Urinary bladder (tissue), 4 donors: Measurements from ENCODE around the gene SF1. TPM values are rescaled to one million over a fixed set of nuclear protein-coding genes. Genes with fewer than 3 reads are reported as not detected.

Source experiments
- DNase-seq: peaks from one replicate; pipeline ENCODE4 v3.0.0-alpha.2; 2015; ENCODE audit errors: extremely low spot score
- H3K27ac ChIP-seq: one replicate; pipeline ENCODE4 v1.5.1; 2013; ENCODE audit warnings: low read depth, mild to moderate bottlenecking, moderate library complexity
- H3K36me3 ChIP-seq: one replicate; pipeline ENCODE4 v1.6.1; 2013; ENCODE audit warnings: mild to moderate bottlenecking, moderate library complexity; ENCODE audit not compliant: insufficient read depth
- H3K4me1 ChIP-seq: one replicate; pipeline ENCODE4 v1.6.1; 2013; ENCODE audit warnings: mild to moderate bottlenecking, moderate library complexity; ENCODE audit not compliant: insufficient read depth
- H3K4me3 ChIP-seq: one replicate; pipeline ENCODE4 v1.5.1; 2013; ENCODE audit warnings: low read depth, low read length
- WGBS: extraction: QIAGEN DNeasy Blood & Tissue Kit; methylation state at CpG from one replicate; pipeline ENCODE4 v1.1.7; 2013; 5-methylcytosine and 5-hydroxymethylcytosine counted together
- polyA plus RNA-seq: library from polyadenylated mRNA; stranded (reverse); fragments of 200-250 nt; gene quantifications from one replicate; pipeline ENCODE4 v1.2.3, GENCODE V29; 2013
- total RNA-seq: library from RNA; depleted of rRNA; stranded (reverse); fragments of >200 nt; gene quantifications from one replicate; pipeline ENCODE4 v1.2.3, GENCODE V29; 2014
- donor health status: healthy with polysubstance abuse.
- donor health status: healthy.

SF1 gene
- total and polyA plus RNA-seq, 2 donors: 111 to 115 TPM

DNA sequence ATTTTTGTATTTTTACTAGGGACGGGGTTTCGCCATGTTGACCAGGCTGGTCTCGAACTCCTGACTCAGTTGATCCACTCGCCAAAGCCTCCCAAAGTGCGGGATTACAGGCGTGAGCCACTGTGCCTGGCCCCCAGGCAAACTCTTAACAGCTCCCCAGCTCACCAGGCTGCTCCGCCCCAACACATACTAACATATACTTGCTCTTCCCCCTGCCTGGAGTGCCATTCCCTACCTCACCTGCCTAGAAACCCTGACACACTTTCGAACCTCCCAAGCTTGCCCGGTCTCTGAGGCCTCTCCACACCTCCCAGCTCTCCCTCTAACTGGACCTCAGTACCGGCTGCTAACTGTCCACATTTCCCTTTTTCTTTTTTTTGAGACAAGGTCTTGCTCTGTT is 16.2 kb upstream of the SF1 start:
- no peak for DNase-seq
- H3K36me3 ChIP-seq: no peaks in the 10 kb centered on the region
- H3K27ac ChIP-seq: no peak overlapping the region
- H3K4me1 ChIP-seq: no peaks in the 10 kb centered on the region
- 91% methylated on average over 10 of the region's 10 CpGs for WGBS
- H3K4me3 ChIP-seq: no peak overlapping the region

DNA sequence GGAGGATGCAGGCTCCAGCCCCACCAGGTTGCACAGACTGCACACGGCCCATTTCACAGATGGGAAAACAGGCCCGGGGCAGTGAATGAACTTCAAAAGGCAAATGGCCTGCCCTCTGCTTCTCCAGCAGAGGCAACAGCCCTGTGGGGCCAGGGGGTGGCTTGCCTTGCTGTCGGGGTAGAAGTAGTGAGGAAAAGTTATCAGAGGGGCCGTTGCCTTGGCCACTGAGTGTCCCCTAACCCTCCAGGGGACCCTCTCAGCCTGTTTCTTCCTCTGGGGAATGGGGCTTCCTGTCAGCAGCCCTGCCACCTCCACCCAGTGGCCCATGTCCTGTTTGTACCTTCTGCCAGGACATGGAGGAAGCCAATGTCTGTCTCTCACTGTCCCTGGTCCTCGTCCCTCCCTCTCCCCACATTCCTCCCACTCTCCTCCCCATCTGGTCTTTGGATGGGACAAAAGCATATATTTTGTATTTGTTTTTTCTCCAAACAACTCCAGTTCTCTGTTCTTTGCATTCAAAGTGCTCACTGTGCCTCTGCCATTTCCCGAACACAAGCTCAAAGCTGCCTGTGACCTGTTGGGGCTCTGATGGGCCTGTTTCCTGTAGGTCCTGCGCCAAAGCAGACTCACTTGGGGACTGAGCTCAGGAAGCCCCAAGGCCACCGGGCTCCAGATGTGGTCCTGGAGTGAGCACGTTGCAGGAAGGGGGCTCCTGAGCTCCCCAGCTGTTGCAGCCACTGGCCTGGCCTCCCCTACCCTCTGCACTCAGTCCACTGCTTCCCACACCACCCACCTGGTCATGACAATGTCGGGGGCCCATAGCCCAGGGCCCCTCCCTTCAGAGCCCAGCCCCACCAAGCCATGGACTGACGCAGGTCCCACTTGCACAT is 15.2 kb upstream of the SF1 start:
- Histone ChIP-seq H3K36me3 (no peaks in the 10 kb centered on the region), H3K4me3 (no peak overlapping the region), H3K4me1 (no peaks in the 10 kb centered on the region), H3K27ac (no peak overlapping the region)
- no peak for DNase-seq
- 77% methylated on average over 11 of the region's 11 CpGs for WGBS

DNA sequence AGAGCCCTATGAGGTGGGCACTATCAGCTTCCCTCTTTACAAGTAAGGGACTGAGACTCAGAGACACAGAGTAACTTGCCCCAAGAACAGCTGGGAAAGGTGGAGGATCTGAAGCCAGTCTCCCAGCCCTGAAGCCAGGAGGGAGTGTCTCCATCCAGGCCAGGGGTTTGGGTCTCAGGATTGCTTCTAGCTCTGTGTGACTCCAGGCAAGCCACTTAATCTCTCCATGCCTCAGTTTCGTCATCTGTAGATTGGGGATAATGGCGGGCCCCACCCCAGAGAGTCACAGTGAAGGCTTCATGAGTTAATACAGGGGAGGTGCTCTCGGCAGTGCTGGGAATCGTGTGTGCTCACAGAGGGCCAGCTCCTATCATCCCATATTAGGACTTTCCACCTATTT is 14.1 kb upstream of the SF1 start:
- Histone ChIP-seq H3K36me3 (no peaks in the 10 kb centered on the region), H3K27ac (no peak overlapping the region), H3K4me1 (no peaks in the 10 kb centered on the region), H3K4me3 (no peak overlapping the region)
- 94% methylated on average over 4 of the region's 4 CpGs for WGBS
- DNase-seq: no peak

DNA sequence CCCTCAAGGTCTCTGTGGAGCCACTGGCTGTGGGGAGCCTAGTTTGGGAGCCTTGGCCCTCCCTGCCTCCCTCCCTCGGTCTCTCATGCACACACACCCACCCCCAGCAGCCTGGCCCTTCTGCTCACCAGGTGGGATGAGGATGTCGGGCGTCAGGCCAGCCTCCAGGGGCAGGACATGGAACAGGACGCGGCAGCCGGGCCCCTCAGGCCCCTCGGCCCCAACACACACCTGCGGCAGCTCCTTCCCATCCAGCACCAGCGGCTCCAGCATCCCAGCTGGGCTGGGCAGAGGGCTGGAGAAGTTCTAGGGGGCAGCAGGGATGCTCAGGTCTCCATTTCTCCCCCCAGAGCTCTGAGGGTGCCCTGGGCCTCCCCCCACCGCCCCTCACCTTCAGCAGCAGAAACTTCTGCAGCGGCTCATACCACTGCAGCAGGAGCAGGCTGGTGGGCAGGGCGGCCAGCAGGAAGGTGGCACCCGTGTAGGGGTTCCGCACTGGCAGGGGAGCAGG is 13.5 kb upstream of the SF1 start:
- no peak overlapping the region for H3K4me3 ChIP-seq
- H3K36me3 ChIP-seq: no peaks in the 10 kb centered on the region
- H3K27ac ChIP-seq: no peak overlapping the region
- H3K4me1 ChIP-seq: no peaks in the 10 kb centered on the region
- WGBS: 92% methylated on average over 14 of the region's 14 CpGs
- no peak for DNase-seq

DNA sequence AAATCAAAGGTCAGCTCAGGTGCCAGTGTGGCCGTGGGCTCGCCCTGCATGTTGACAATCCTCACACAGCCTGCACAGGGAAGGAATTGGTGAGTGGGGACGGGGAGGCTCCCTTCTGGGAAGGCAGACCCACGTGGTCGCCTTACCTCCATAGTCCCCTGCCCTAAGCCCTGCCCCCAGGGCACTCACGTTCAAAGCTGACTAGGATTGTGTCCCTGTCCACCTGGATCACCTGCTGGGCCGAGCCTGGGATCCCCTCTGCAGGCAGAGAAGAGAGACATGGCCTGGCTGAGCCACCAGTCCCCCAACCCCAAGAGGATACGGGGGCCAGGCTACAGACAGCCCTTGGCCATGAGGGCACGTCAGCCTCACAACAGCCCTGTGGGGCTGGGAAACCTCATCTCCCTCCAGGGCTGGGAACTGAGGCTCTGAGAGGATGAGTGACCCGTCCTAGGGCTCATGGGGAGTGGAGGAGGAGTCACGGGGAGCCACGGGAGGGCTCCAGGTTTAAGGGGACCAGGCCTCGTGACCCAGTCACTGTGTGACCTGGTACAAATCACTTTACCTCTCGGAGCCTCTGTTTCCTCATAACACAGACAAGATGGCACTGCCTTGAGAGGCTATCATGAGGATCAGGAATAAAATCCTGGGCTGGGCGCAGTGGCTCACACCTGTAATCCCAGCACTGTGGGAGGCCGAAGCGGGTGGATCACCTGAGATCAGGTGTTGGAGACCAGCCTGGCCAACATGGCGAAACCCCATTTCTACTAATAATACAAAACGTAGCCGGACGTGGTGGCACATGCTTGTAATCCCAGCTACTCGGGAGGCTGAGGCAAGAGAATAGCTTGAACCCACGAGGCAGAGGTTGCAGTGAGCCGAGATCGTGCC is 12.1 kb upstream of the SF1 start:
- no peak for DNase-seq
- H3K4me3 ChIP-seq: no peak overlapping the region
- H3K4me1 ChIP-seq: no peaks in the 10 kb centered on the region
- no peaks in the 10 kb centered on the region for H3K36me3 ChIP-seq
- WGBS: 90% methylated on average over 25 of the region's 25 CpGs
- H3K27ac ChIP-seq: no peak overlapping the region

DNA sequence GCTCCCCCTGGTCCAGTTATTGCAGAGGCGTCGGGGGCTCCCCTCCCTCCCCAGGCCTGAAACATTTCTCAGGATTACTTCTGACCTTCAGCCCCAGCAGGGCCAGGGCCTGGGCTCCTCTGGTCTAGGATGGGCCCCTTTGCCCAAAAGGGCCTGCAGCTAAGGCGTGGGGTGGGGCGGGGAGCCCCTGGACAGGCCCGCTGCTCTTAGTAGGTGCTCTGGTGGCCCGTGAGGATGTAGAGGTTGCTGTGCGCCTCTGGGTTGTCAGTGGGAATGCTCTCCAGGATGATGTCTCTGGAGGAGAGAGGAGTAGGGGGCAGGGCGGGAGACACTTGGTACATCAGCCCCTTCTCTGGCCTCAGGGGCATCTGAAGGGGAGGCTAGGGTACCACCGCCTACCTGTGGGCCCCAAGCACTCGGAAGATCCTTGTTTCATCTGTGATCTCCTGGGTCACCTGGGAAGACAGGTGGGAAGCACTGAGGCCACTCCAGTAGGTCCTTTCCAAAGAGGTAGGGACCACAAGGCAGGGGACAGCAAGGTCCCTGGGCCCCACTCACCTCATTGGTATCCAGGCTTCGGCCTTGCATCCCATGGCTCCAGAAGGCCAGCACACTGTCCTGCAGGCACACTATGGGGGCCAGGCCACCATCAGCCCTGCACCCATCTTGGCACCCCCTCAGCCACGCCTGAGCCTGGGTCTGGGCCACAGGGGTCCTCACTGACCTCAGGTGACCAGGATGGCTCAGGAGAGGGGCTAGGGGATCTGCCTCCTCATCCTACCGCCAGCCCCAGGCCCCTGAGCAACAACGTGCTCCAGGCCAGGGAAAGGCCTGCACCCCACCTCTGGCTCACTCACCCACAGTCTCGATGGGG is 11.2 kb upstream of the SF1 start:
- H3K36me3 ChIP-seq: no peaks in the 10 kb centered on the region
- no peak overlapping the region for H3K4me3 ChIP-seq
- DNase-seq: no peak
- H3K4me1 ChIP-seq: no peaks in the 10 kb centered on the region
- H3K27ac ChIP-seq: no peak overlapping the region
- WGBS: 92% methylated on average over 15 of the region's 15 CpGs

DNA sequence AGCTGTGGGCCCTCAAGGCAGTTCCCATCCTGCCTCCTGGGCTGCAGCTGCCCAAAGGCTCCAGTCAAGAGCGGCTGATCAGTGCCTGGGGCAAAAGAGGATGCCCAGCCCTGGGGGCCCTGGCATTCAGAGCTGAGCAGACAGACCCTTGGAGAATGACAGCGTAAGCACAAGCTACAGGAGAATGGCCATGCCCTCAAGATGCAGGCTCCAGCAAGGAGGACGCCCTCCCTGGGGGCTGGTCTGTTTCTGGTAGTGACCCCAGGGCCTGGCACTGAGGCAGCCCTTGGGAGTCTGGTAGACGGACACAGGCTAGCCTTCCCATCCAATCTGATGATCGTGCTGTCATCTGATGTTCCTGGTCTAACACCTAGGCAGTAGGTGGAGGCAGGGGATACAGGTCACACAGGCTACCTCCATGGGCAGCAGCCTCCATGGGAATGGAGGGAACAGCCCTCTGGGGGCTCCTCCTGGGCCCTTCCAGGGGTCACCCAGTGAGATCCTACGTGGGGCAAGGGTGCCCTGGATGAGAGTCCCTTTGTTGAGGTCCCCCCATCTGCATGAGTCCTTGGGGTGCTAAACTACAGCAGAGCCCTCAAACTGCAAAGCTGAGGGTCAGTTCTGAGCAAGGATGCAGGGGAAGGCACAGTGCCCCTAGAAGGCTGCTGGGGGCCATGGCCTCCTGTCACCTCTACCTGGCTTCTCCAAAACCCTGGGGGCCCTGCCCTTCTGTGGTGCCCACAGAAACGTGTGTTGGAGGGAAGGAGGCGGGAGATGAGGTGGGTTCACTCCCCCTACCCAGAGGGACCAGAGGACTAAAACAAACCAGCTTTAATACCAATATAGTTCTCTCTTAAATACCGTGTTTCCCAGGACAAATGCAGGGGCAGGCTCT is 10.2 kb upstream of the SF1 start:
- no peak overlapping the region for H3K27ac ChIP-seq
- WGBS: 82% methylated on average over 9 of the region's 9 CpGs
- no peak overlapping the region for H3K4me3 ChIP-seq
- H3K36me3 ChIP-seq: no peaks in the 10 kb centered on the region
- no peak for DNase-seq
- H3K4me1 ChIP-seq: no peaks in the 10 kb centered on the region

DNA sequence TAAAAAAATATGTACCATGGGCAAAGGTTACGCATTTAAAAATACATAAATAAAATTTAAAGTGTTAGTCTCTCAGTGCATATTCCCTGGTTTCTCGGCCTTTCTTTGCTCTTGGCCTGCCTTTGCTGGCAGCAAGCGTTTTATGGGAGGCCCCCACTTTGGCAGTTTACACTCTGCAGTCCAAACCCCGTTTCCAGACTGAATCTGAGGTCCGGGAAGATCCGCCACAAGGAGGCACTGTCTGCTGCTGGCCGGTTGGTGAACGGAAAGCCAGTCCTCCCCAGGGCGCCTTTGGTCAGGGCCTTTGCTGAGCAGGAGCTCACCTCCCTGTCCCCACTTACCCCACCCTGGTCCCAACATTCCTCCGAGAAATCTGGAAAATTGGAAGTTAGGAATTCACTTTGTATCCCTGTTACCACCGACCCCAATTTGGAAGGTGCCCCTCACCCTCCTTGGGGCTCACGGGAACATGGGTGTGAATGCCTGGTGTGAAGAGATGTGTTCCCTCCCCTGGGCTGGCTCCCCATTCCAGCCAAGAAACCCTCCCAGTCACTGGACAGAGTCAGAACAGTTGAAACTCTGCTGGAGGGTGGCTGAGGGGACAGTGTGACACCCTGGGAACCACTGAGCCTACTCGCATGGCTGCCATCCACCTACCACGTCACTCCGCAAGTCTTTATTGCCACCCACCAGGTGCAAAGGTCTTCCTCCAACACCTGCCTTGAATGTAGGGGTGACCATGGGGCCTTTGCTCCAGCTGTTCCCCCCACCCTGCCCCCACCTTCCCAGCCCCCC is 9.4 kb upstream of the SF1 start:
- no peaks in the 10 kb centered on the region for H3K36me3 ChIP-seq
- H3K4me1 ChIP-seq: no peaks in the 10 kb centered on the region
- WGBS: 46% methylated on average over 15 of the region's 15 CpGs
- no peak for DNase-seq
- no peak overlapping the region for H3K27ac ChIP-seq
- H3K4me3 ChIP-seq: no peak overlapping the region

DNA sequence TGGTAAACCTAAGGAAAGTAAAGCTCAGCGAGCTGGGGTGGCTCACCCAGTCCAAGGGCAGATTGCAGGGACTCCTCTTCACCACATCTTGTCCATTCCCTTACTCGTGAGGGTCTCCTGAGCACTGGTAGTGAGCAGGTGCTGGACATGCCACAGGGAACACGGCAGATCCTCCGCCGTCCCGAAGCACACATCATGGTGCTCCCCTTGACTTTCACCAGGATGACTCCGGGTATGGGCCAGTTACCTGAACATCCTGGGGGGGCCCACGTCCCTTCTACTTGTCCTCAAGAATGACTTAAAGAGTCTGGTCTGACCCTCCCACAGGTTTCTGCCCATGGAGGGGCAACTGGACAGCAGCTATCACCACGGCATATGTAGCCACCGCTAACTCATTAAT is 8.0 kb upstream of the SF1 start:
- 91% methylated on average over 10 of the region's 10 CpGs for WGBS
- Histone ChIP-seq H3K4me1 (no peaks in the 10 kb centered on the region), H3K36me3 (no peaks in the 10 kb centered on the region), H3K27ac (no peak overlapping the region), H3K4me3 (no peak overlapping the region)
- DNase-seq: no peak

DNA sequence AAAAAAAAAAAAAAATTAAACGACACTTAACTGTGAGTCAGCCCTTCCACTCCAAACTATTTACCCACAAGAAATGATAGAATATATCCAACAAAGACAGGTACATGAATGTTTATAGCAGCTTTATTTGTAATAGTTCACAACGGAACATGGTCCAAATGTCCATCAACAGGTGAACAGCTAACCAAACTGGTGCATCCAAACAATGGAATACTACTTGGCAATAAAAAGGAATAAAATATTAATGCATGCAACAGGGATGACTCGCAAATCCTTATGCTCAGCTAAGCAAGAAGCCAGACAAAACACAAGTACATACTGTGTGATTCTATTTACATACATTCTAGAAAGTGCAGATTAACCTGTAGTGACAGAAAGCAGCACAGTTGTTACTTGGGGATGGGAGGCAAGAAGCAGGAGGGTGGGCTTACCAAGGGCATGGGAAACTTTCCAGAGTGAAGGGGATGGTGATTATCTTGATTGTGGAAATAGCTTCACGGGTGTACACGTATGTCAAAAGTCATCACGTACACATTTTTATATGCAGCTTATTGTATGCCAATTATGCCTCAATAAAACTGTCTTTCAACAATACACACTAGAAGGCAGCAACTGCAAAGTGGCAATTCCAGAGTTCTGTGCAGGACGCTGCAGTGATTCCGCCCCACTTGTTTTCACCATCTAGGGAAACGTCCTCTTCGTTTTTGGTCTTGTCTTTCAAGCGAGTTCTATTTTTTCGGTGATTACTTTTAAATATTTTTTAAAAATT is 6.7 kb upstream of the SF1 start:
- H3K4me1 ChIP-seq: no peaks in the 10 kb centered on the region
- DNase-seq: no peak
- 84% methylated on average over 12 of the region's 12 CpGs for WGBS
- H3K4me3 ChIP-seq: no peak overlapping the region
- H3K27ac ChIP-seq: no peak overlapping the region
- no peaks in the 10 kb centered on the region for H3K36me3 ChIP-seq

DNA sequence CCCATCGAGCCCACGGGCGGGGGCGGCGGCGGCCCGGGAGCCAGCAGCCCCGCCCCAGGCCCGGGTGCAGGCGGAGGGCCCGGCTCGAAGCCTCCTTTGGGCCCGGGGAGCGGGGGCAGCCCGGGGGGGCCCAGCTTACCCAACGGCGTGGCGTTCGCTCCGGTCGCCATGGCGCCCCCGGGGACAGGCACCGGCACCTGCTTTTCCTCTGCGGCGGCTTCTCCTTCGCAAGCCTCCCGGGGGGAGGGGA is 194 bp downstream of the SF1 start:
- Histone ChIP-seq H3K36me3 (peaks cover 1% of the 10 kb centered on the region), H3K4me1 (no peaks in the 10 kb centered on the region), H3K4me3 (peak overlapping the region; percentile 100), H3K27ac (peak overlapping the region; percentile 99)
- no peak for DNase-seq
- WGBS: under 1% methylated on average over 28 of the region's 28 CpGs
